Neuronal stem cell (in vitro differentiated cells): ENCODE results near the gene SPPL2A. TPM values are rescaled to one million over a fixed set of nuclear protein-coding genes. Genes with fewer than 3 reads are reported as not detected.

Experiments
- DNase-seq: peaks from one replicate; pipeline ENCODE4 v3.0.0-alpha.2; 2013; ENCODE audit warnings: low spot score
- H2AFZ ChIP-seq: one replicate; pipeline ENCODE4 v1.6.1; 2013; ENCODE audit warnings: mild to moderate bottlenecking, low read length, inconsistent platforms
- H2AK5ac ChIP-seq: 2 replicates; pipeline ENCODE4 v1.6.1; 2013; ENCODE audit warnings: low read depth, mild to moderate bottlenecking, inconsistent platforms, low read length, moderate library complexity, mixed read lengths
- H2BK120ac ChIP-seq: 2 replicates; pipeline ENCODE4 v1.6.1; 2013; ENCODE audit warnings: low read depth, mild to moderate bottlenecking, inconsistent platforms, low read length, moderate library complexity, mixed read lengths
- H2BK12ac ChIP-seq: one replicate; pipeline ENCODE4 v1.6.1; 2013; ENCODE audit warnings: low read length, inconsistent platforms
- H2BK15ac ChIP-seq: 2 replicates; pipeline ENCODE4 v1.6.1; 2013; ENCODE audit warnings: mild to moderate bottlenecking, low read length, inconsistent platforms, mixed read lengths
- H2BK5ac ChIP-seq: one replicate; pipeline ENCODE4 v1.6.1; 2013; ENCODE audit warnings: inconsistent platforms, mild to moderate bottlenecking, low read length, moderate library complexity
- H3K14ac ChIP-seq: one replicate; pipeline ENCODE4 v1.6.1; 2013; ENCODE audit warnings: low read length, inconsistent platforms
- H3K18ac ChIP-seq: 2 replicates; pipeline ENCODE4 v1.6.1; 2013; ENCODE audit warnings: low read length, inconsistent platforms
- H3K23ac ChIP-seq: 2 replicates; pipeline ENCODE4 v1.6.1; 2013; ENCODE audit warnings: low read depth, mild to moderate bottlenecking, mixed read lengths, low read length, inconsistent platforms; ENCODE audit not compliant: poor library complexity
- H3K27ac ChIP-seq: replicated peaks from 3 replicates; pipeline ENCODE4 v1.5.1; 2013; ENCODE audit warnings: low read length, inconsistent platforms
- H3K27me3 ChIP-seq, 3 experiments: 2 replicates each; pipeline ENCODE4 v1.6.1; 2013; ENCODE audit warnings: low read length in 3 of 3, mild to moderate bottlenecking in 2 of 3, inconsistent platforms in 1 of 3, low read depth in 1 of 3, mixed read lengths in 1 of 3, moderate library complexity in 1 of 3; ENCODE audit not compliant: control insufficient read depth in 3 of 3, insufficient read depth in 3 of 3
- H3K36me3 ChIP-seq, 2 donors: replicated peaks in 1 of 2; 2 replicates each; pipeline ENCODE4 v1.6.1; 2013; ENCODE audit warnings: low read length in 2 of 2; ENCODE audit not compliant: control insufficient read depth in 2 of 2, insufficient read depth in 2 of 2
- H3K4ac ChIP-seq: 2 replicates; pipeline ENCODE4 v1.6.1; 2013; ENCODE audit warnings: inconsistent platforms, mild to moderate bottlenecking, low read length, moderate library complexity
- H3K4me1 ChIP-seq, 2 donors: 1 replicate in 1 of 2; 2 replicates in 1 of 2; pipeline ENCODE4 v1.6.1; 2013; ENCODE audit warnings: low read length in 2 of 2, low read depth in 1 of 2; ENCODE audit not compliant: control insufficient read depth in 2 of 2, insufficient read depth in 1 of 2
- H3K4me2 ChIP-seq: one replicate; pipeline ENCODE4 v1.6.1; 2013; ENCODE audit warnings: mild to moderate bottlenecking, low read length, inconsistent platforms; ENCODE audit not compliant: insufficient read depth, poor library complexity, severe bottlenecking
- H3K4me3 ChIP-seq, 2 donors: 2 replicates each; pipeline ENCODE4 v1.5.1; 2013; ENCODE audit warnings: low read length in 2 of 2, mild to moderate bottlenecking in 2 of 2, inconsistent platforms in 1 of 2, moderate library complexity in 1 of 2
- H3K79me1 ChIP-seq: one replicate; pipeline ENCODE4 v1.6.1; 2013; ENCODE audit warnings: low read depth, mild to moderate bottlenecking, inconsistent platforms, low read length, moderate library complexity
- H3K9ac ChIP-seq: one replicate; pipeline ENCODE4 v1.6.1; 2013; ENCODE audit warnings: mild to moderate bottlenecking, low read depth, low read length, inconsistent platforms; ENCODE audit not compliant: poor library complexity
- H3K9me3 ChIP-seq, 2 donors: replicated peaks in 1 of 2; 2 replicates each; pipeline versions ENCODE3 to v1.6.1; 2013; ENCODE audit warnings: low read length in 2 of 2, mild to moderate bottlenecking in 2 of 2, inconsistent platforms in 1 of 2, low read depth in 1 of 2, mixed read lengths in 1 of 2, moderate library complexity in 1 of 2; ENCODE audit not compliant: control insufficient read depth in 2 of 2, insufficient read depth in 1 of 2
- H4K8ac ChIP-seq: one replicate; pipeline ENCODE4 v1.6.1; 2013; ENCODE audit warnings: low read depth, mild to moderate bottlenecking, inconsistent platforms, low read length, moderate library complexity
- H4K91ac ChIP-seq: one replicate; pipeline ENCODE4 v1.6.1; 2013; ENCODE audit warnings: low read length, low read depth, mild to moderate bottlenecking, inconsistent platforms; ENCODE audit not compliant: poor library complexity
- WGBS, 2 donors: extraction: QIAGEN DNeasy Blood & Tissue Kit; methylation state at CpG; one replicate each; pipeline ENCODE4 v1.1.7; 2013; ENCODE audit warnings: missing lambda C conversion rate in 2 of 2, mixed read lengths in 1 of 2; ENCODE audit not compliant: insufficient read length in 2 of 2, insufficient replicate concordance in 1 of 2; ENCODE audit errors: extremely low coverage in 2 of 2; 5-methylcytosine and 5-hydroxymethylcytosine counted together
- polyA plus RNA-seq, 2 experiments: library from polyadenylated mRNA; stranded (reverse); fragments of 200-250 nt; gene quantifications; one replicate each; pipeline ENCODE4 v1.2.3, GENCODE V29; 2013

Gene SPPL2A, protein sequence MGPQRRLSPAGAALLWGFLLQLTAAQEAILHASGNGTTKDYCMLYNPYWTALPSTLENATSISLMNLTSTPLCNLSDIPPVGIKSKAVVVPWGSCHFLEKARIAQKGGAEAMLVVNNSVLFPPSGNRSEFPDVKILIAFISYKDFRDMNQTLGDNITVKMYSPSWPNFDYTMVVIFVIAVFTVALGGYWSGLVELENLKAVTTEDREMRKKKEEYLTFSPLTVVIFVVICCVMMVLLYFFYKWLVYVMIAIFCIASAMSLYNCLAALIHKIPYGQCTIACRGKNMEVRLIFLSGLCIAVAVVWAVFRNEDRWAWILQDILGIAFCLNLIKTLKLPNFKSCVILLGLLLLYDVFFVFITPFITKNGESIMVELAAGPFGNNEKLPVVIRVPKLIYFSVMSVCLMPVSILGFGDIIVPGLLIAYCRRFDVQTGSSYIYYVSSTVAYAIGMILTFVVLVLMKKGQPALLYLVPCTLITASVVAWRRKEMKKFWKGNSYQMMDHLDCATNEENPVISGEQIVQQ
- polyA plus RNA-seq (2013, experiment 1 of 2) = 7.4 TPM
- 6.9 TPM for polyA plus RNA-seq (2013, experiment 2 of 2)

DNA sequence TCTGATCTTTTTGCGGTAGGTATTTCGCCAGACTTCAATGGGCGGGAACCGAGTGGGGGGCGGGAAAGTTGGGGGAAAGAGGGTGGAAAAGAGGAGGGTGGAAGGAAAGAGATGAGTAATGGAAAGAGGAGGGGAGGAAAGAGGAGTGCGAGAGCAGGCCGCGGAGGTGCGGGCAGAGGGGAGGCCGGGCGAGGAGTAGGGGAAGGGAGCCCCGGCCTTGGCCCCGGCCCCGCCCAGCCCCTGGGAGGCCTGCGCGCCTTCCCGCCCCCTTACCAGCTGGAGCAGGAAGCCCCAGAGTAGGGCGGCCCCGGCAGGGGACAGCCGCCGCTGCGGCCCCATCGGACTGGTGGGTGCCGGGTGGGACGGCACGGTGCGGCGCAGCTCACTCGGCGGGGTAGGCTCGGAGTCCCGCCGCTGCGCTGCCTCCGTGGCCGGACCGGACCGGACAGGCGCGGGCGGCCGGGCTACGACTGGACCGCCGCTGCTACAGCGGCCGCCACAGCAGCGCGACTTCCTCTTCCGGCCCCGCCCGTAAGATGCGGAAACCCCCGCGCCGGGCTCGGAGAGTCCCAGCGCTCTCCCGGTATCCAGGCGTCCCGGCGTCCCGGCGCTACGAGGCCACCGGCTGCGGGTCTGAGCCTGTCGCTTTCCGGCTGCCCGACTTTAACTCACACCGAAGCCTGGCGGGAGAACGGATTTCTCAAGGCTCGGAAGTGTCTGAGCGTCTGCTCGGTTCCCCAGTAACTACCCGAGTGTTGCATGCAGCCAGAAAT lies at the start of gene SPPL2A:
SPPL2A (minus strand) TSS at position 512 of the 773 bp plus-strand sequence; CDS start at position 339, 173 bp downstream.
- H2BK120ac ChIP-seq = no peak within 1 kb of the TSS
- H2BK12ac ChIP-seq = no peak within 1 kb of the TSS
- H4K91ac ChIP-seq = no peak within 1 kb of the TSS
- peaks cover 0 to 2% of the 10 kb centered on the region in 2 donors for H3K4me1 ChIP-seq
- H2AFZ ChIP-seq = peak within 1 kb of the TSS; percentile 99
- no peak within 1 kb of the TSS for H2AK5ac ChIP-seq
- H3K9me3 ChIP-seq = no peaks in the 10 kb centered on the region
- peak within 1 kb of the TSS; percentile 92 for H3K23ac ChIP-seq
- peak within 1 kb of the TSS; percentile 17 for H3K14ac ChIP-seq
- no peaks in the 10 kb centered on the region for H3K27me3 ChIP-seq
- H3K36me3 ChIP-seq = no peaks in the 10 kb centered on the region
- peak within 1 kb of the TSS; percentile 92 for H3K9ac ChIP-seq
- peak within 1 kb of the TSS; percentile 95 for H3K18ac ChIP-seq
- H3K4me3 ChIP-seq = peak within 1 kb of the TSS; percentile 68 to 91
- no peak within 1 kb of the TSS for H2BK5ac ChIP-seq
- H3K4ac ChIP-seq = no peak within 1 kb of the TSS
- H3K4me2 ChIP-seq = peak within 1 kb of the TSS; percentile 81
- H4K8ac ChIP-seq = no peak within 1 kb of the TSS
- peak; percentile 58 for DNase-seq
- peaks cover 3% of the 10 kb centered on the region for H3K79me1 ChIP-seq
- H2BK15ac ChIP-seq = no peak within 1 kb of the TSS
- peak within 1 kb of the TSS; percentile 71 for H3K27ac ChIP-seq
- no CpG with 5 or more reads among the region's 77 CpGs for whole genome bisulfite sequencing, 2 donors

GRCh38 chr15:50814634-50815033 lies 49.1 kb upstream of the SPPL2A start:
- no peak overlapping the region for H2BK12ac ChIP-seq
- H3K36me3 ChIP-seq = no peaks in the 10 kb centered on the region
- H3K27me3 ChIP-seq = no peaks in the 10 kb centered on the region
- H2BK120ac ChIP-seq = no peak overlapping the region
- H2BK5ac ChIP-seq = no peak overlapping the region
- no peak overlapping the region for H3K9ac ChIP-seq
- H4K8ac ChIP-seq = no peak overlapping the region
- H3K18ac ChIP-seq = no peak overlapping the region
- H3K27ac ChIP-seq = no peak overlapping the region
- DNase-seq = no peak
- no peak overlapping the region for H2BK15ac ChIP-seq
- no peak overlapping the region for H4K91ac ChIP-seq
- H3K4me2 ChIP-seq = no peak overlapping the region
- no peak overlapping the region for H3K14ac ChIP-seq
- no peak overlapping the region for H2AFZ ChIP-seq
- H3K9me3 ChIP-seq = no peaks in the 10 kb centered on the region
- no peak overlapping the region for H2AK5ac ChIP-seq
- no peak overlapping the region for H3K4ac ChIP-seq
- no peaks in the 10 kb centered on the region for H3K79me1 ChIP-seq
- H3K4me1 ChIP-seq = peaks cover 0 to 6% of the 10 kb centered on the region in 2 donors
- no peak overlapping the region for H3K4me3 ChIP-seq
- H3K23ac ChIP-seq = no peak overlapping the region

GRCh38 chr15:50813865-50814264 lies 48.4 kb upstream of the SPPL2A start:
- Histone ChIP-seq H2BK5ac (no peak overlapping the region), H3K18ac (no peak overlapping the region), H3K36me3 (no peaks in the 10 kb centered on the region), H3K4me2 (no peak overlapping the region), H3K4me3 (no peak overlapping the region), H3K27ac (no peak overlapping the region), H4K8ac (no peak overlapping the region), H2BK12ac (no peak overlapping the region), H3K27me3 (no peaks in the 10 kb centered on the region), H3K14ac (no peak overlapping the region), H3K4ac (no peak overlapping the region), H2BK120ac (no peak overlapping the region), H3K9me3 (no peaks in the 10 kb centered on the region), H2AFZ (no peak overlapping the region), H3K79me1 (no peaks in the 10 kb centered on the region), H3K4me1 (peaks cover 0 to 6% of the 10 kb centered on the region in 2 donors), H2BK15ac (no peak overlapping the region), H4K91ac (no peak overlapping the region), H3K9ac (no peak overlapping the region), H2AK5ac (no peak overlapping the region), H3K23ac (no peak overlapping the region)
- DNase-seq = no peak
- no CpG with 5 or more reads among the region's 2 CpGs for WGBS, 2 donors

GRCh38 chr15:50813089-50813488 lies 47.6 kb upstream of the SPPL2A start:
- H3K27me3 ChIP-seq = no peaks in the 10 kb centered on the region
- no peaks in the 10 kb centered on the region for H3K36me3 ChIP-seq
- H3K14ac ChIP-seq = no peak overlapping the region
- no peak overlapping the region for H3K4me3 ChIP-seq
- H3K27ac ChIP-seq = no peak overlapping the region
- H3K4ac ChIP-seq = no peak overlapping the region
- H3K18ac ChIP-seq = no peak overlapping the region
- no peak for DNase-seq
- H4K91ac ChIP-seq = no peak overlapping the region
- no peak overlapping the region for H3K9ac ChIP-seq
- no peaks in the 10 kb centered on the region for H3K79me1 ChIP-seq
- H3K4me2 ChIP-seq = no peak overlapping the region
- H2BK5ac ChIP-seq = no peak overlapping the region
- peak overlapping the region; percentile 32 for H2AFZ ChIP-seq
- peaks cover 0 to 6% of the 10 kb centered on the region in 2 donors for H3K4me1 ChIP-seq
- no peak overlapping the region for H2BK15ac ChIP-seq
- no peak overlapping the region for H2BK120ac ChIP-seq
- H2BK12ac ChIP-seq = no peak overlapping the region
- no peaks in the 10 kb centered on the region for H3K9me3 ChIP-seq
- H4K8ac ChIP-seq = no peak overlapping the region
- H3K23ac ChIP-seq = no peak overlapping the region
- WGBS, 2 donors = no CpG with 5 or more reads among the region's 10 CpGs
- H2AK5ac ChIP-seq = no peak overlapping the region
